Testis (tissue), 2 donors: Measurements from ENCODE around the gene DCLK1.

ENCODE experiments used
- POLR2A ChIP-seq: fragments of 450-650 bp; IDR thresholded peaks from one replicate; pipeline ENCODE4 v1.6.1; 2017; ENCODE audit warnings: antibody characterized with exemption, mild to moderate bottlenecking, moderate library complexity
- TF ChIP-seq, protein P1 (sequence below), 3 experiments: fragments of 450-650 bp in 2 of 3; fragments of 200-600 bp in 1 of 3; sonication (generic) in 1 of 3; IDR thresholded peaks; one replicate each; pipeline ENCODE4 v1.5.1; 2016 to 2019; ENCODE audit warnings: antibody characterized with exemption in 3 of 3, mild to moderate bottlenecking in 2 of 3, moderate library complexity in 1 of 3

DNA sequence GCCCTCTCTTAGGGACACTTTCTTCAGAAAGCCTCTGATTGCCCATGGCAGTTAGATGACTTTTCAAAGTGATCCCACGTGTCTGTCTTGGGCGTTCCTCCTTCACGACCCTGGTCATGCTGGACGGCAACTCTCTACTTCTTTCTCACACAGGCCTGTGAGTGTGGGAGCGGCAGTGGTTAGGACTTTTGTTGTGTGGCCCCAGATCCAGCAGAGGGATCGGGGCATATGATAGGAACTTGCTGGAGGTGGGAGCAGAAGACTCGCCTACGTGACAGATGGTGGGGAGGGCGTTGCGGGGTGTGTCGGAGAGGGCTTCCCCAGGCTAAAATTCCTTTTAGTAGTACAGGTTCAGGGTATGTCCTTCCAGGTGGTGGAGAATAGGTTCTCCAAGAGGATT, 365.2 kb downstream of the DCLK1 start:
- TF ChIP-seq, protein P1, sequence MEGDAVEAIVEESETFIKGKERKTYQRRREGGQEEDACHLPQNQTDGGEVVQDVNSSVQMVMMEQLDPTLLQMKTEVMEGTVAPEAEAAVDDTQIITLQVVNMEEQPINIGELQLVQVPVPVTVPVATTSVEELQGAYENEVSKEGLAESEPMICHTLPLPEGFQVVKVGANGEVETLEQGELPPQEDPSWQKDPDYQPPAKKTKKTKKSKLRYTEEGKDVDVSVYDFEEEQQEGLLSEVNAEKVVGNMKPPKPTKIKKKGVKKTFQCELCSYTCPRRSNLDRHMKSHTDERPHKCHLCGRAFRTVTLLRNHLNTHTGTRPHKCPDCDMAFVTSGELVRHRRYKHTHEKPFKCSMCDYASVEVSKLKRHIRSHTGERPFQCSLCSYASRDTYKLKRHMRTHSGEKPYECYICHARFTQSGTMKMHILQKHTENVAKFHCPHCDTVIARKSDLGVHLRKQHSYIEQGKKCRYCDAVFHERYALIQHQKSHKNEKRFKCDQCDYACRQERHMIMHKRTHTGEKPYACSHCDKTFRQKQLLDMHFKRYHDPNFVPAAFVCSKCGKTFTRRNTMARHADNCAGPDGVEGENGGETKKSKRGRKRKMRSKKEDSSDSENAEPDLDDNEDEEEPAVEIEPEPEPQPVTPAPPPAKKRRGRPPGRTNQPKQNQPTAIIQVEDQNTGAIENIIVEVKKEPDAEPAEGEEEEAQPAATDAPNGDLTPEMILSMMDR (IDR thresholded peaks at IDR 0.05) = no peak
- no peak for TF ChIP-seq POLR2A
